ENCODE measurements around the gene GLI3.

DNA sequence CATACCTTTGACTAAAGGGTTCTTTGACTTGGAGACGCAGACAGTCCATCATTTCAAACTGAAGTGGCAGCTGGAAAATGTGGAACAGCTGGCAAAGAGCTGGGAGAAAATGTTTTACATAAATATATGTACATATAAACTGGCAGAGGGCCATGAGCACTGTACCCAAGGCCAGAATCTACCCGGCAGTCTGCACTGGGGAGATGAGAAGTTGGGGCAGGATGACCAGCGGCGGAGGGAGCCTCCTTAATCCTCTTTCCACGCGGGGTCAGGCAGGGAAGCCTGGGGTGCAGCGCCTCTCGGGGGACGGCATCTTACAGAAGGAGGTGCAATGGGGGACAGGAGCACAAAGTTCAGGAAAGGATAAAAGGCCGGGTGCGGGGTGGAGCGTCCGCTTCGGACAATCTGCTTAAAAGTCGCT lies 1.3 kb downstream of the GLI3 start:
- no peak for TF ChIP-seq SMC3 (IDR thresholded peaks at IDR 0.05; ENCODE audit: low read depth, low read length)
- TF ChIP-seq, protein P1, sequence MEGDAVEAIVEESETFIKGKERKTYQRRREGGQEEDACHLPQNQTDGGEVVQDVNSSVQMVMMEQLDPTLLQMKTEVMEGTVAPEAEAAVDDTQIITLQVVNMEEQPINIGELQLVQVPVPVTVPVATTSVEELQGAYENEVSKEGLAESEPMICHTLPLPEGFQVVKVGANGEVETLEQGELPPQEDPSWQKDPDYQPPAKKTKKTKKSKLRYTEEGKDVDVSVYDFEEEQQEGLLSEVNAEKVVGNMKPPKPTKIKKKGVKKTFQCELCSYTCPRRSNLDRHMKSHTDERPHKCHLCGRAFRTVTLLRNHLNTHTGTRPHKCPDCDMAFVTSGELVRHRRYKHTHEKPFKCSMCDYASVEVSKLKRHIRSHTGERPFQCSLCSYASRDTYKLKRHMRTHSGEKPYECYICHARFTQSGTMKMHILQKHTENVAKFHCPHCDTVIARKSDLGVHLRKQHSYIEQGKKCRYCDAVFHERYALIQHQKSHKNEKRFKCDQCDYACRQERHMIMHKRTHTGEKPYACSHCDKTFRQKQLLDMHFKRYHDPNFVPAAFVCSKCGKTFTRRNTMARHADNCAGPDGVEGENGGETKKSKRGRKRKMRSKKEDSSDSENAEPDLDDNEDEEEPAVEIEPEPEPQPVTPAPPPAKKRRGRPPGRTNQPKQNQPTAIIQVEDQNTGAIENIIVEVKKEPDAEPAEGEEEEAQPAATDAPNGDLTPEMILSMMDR (conservative IDR thresholded peaks at IDR 0.05; ENCODE audit: low read depth, low read length): no peak
- no peak for TF ChIP-seq RFX5 (IDR thresholded peaks at IDR 0.05; ENCODE audit: low read depth, low read length)

Data from IMR-90 (cell line).